Right lobe of liver (tissue), 4 donors: ENCODE results near the gene CD83.

Experiments
- CTCF ChIP-seq, 4 donors: fragments of 200-600 bp in 3 of 4; fragments of 450-650 bp in 1 of 4; IDR thresholded peaks; one replicate each; pipeline versions ENCODE4 v1.5.1 to v1.8.0; 2016 to 2022; ENCODE audit warnings: antibody characterized with exemption in 4 of 4, mild to moderate bottlenecking in 2 of 4
- POLR2A ChIP-seq: fragments of 450-650 bp; IDR thresholded peaks from one replicate; pipeline ENCODE4 v1.6.1; 2017; ENCODE audit warnings: antibody characterized with exemption, mild to moderate bottlenecking
- donor health status: DM: no; HTN: no; CAD: no.
- donor health status: DM: no; HTN: no; CAD: no.
- donor health status: DM: no; HTN: yes; CAD: no.

- no peak for TF ChIP-seq CTCF (IDR thresholded peaks at IDR 0.05)
- TF ChIP-seq POLR2A = no peak
Measured at GRCh38 chr6:14113976-14114375, 3.6 kb upstream of the CD83 start.
